ENCODE results near the gene GLRA3.
"Not testable (repeated sequence)": the region's sequence is repeated elsewhere in the genome, so short reads cannot be mapped to it uniquely, and the experiment has no call there.

The GLRA3 gene

DNA sequence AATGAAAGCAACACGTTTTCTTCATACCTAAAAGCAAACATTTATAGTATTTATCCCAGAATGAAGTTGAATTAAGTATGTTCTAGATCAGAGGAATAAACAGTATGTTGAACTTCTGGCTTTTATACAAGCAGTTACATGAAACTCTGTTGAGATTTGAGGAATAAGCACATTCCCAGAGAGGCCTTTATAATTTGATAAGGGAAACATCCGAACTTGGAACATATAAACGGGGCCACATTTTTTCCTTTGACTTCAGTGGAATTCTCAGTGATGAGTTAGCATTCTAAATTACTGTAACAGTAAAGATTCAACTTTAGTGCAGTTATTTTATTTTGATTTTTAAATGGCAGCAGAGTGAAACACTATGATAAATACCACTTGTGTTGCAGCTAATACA, 119.5 kb downstream of the GLRA3 start:
- no peak for DNase-seq

DNA sequence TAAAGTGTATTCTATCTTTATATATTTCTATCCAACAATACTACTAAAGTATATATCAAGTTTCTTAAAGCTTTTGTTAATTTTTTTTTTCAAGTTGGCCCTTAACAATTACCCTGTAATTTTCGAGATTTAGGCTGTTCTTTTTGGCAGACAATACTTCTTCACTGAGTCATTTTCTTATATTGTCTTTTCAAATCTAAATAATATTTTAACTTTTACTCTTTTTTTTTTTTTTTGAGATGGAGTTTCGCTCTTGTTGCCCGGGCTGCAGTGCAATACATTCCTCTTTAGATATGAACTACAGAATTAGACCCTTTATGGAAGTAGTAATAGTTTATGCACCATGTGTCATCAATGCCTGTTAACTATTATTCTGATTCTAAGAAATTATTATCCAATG, 120.7 kb downstream of the GLRA3 start:
- DNase-seq, result no peak

DNA sequence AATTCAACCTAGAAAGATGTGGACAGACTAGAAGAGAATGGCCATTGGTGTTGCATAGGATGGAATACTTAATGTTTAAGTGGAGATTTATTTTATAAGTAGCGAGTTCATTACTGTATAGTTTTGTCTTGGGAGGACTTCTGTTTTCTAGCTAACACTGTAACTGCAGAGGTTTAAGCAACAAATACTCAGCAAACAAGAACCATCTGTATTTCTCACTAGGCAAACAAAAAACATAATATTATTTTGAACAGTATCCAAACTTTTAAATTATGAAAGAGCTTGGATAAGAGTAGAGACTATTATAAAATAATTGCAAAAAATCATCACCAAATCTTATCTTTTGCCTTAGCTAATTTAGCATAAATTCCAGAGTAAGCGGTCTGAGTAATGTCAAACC, 121.1 kb downstream of the GLRA3 start:
- DNase-seq, result no peak

DNA sequence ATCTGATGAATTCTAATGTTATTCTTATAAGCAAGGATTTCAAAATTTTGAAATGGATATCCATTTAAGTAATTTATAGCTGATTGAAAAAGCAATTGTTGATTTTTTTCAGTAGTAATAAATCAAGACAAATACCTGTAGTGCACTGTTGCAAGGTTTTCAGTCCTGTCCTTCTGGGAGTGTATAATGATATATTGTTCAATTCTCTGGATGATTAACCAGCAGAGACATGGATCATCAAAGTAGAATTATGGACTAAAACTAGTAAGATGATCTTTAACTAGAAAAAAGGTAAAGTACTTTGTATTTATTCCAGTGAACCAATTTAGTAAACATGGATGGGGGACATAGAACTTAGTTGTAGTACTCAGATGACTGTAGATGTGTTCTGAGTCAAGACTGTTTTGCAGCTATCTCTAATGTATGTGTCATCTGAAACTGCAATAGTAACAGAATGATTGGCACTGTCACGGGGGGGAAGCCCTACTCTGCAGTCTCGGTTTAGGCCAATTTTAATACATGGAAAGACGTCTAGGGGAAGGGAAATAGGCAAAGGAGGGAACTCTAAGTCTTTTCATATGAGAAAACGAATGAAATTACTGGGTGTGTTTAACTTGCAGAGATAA, 121.9 kb downstream of the GLRA3 start:
- DNase-seq, result no peak

- DNase-seq, result no peak
Measured at GRCh38 chr4:174702979-174703478, 126.0 kb downstream of the GLRA3 start.

- no peak for DNase-seq
Measured at GRCh38 chr4:174699654-174700053, 129.4 kb downstream of the GLRA3 start.

- no peak for DNase-seq
Measured at GRCh38 chr4:174697896-174698295, 131.2 kb downstream of the GLRA3 start.

DNA sequence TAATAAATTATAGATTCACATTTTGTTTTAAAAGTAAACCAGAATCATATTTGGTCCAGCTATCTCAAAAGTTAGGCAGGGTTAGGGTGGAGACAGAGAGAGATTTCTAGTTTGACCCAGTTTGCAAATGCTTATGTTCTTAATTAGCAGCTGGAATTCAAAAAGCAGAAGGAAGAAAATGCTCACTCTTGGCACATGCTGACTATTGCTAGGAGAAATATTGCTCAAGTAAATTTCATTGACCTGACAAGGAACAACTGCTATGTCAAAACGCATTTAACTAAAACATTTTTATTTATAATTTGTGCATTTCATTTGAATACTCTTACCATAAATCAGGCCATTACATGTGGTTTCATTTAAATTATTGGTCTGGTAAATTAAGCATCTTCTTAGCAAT, 131.8 kb downstream of the GLRA3 start:
- DNase-seq, result no peak

DNA sequence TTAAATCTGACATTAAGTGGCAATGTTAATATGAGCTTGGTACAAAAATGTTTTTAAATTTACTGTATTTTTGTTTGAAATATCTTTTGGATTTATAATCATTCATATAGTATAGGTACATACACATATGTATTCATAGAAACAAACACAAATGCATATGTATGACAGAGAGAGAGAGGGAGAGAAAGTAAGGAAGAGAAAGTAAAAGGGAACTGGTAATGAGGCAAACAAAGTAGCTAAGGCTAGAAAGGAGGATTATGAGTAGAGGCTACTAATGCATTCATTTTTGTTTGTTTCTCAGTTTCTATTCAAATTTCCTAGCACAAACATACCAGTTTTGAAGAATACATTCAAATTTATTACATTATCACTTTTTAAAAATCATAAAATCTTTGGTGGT, 132.4 kb downstream of the GLRA3 start:
- DNase-seq, result no peak

DNA sequence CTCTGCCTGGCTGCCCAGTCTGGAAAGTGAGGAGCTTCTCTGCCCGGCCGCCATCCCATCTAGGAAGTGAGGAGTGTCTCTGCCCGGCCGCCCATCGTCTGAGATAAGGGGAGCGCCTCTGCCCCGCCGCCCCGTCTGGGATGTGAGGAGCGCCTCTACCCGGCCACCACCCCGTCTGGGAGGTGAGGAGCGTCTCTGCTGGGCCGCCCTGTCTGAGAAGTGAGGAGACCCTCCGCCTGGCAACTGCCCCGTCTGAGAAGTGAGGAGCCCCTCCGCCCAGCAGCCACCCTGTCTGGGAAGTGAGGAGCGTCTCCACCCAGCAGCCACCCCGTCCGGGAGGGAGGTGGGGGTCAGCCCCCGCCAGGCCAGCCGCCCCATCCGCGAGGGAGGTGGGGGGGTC, 137.2 kb downstream of the GLRA3 start:
- DNase-seq, result not testable (repeated sequence)

- DNase-seq, result no peak
Measured at GRCh38 chr4:174690665-174691064, 138.4 kb downstream of the GLRA3 start.

GRCh38 chr4:174689618-174690017, 139.4 kb downstream of the GLRA3 start:
- DNase-seq, result no peak

DNA sequence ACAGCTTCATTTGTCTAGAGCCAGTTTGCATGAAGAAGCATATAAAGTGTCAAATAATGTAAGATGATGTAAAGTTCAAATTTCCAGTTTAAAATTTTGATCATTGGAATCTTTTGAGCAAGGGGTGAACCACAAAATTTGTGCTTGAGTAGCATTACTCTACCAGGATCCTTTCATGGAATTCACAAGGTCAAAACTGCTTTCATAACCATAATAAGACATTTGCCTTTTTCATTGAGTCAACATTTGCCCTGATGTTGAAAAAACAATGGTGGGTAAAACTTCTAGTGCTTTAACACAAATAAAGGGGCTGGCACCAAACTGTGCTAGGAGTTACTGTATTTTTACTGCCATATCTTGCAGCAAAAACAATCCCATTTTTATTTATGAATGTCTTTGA, 142.2 kb downstream of the GLRA3 start:
- no peak for DNase-seq

DNA sequence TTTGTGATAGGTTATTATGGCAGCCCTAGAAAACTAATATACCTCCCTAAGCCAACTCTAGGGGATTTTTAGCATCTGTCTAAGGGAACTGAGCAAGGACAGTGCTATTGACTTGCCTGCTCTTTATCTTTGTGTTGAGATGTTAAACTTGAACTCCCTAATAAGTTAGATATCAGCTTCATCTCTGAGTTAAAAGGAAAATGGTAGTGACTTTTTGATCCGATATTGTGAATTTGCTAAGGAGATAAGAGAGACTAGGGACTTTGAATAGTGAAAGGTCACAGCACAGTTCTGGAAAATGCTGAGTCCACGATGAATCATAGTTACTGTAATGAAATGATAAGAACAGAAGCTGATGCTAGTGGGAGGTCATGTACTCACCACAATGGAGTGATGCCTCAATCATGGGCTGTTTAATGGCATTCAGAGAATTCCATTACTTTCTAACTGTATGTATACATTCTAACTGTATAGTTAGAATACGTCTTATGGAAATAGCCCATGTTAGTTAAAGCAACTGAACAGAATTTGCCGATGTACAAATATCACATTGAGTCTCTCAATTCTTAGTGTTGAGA, 147.2 kb downstream of the GLRA3 start:
- DNase-seq, result no peak

GRCh38 chr4:174674305-174674840, 154.7 kb downstream of the GLRA3 start:
- DNase-seq, result no peak

GRCh38 chr4:174673865-174674264, 155.2 kb downstream of the GLRA3 start:
- DNase-seq, result no peak

DNA sequence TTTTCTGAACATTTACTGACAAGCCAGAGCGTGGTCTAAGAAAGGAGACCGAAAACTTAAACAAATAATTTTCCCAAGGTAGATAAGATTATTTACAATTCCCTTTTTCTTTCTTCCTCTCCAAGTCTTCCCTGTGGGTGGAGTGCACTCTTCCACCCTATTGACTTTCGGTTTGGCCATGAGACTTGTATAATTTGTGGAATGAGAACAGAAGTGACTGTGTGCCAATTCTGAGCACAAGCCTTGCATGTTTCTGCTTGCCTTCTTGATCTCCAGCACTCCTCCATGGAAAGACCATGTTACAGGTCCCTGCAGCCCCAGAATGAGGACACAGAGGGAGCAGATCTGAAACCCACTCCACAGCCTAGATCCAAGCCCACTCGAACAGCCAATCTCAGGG, 156.8 kb downstream of the GLRA3 start:
- no peak for DNase-seq

DNA sequence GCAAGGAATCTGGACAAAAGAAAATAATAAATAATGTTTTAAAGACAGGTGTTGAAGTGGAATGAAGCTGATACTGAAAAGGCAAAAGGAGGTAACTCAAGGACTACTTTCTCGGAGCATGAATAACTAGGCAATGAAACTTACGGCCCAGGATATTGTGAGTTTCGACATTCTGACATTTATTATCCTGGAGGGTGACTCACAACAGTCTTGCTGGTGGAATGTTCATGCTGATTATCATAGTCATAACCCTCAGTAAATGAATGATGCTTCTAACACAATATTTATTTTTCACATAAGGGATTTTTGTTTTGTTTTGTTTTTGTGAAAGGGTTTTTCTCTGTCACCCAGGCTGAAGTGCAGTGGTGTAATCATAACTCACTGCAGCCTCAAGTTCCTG, 159.8 kb downstream of the GLRA3 start:
- no peak for DNase-seq

DNA sequence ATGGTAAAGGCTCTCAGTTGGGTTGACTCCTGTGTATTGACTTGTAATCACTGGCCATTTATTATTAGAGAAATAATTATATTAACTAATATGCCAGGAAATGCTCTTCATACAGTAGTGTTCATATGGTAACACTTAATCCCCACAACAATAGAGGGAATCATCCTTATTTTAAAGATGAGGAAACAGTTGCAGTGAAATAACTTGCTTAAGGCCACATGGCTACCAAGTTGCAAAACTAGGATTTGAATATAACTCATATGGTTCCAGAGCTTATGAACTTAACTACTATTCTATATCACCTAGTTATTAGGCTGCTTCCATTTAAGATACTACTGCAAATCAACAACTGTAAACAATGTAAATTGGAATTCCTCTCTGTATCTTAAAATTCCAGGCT, 163.2 kb downstream of the GLRA3 start:
- no peak for DNase-seq

DNA sequence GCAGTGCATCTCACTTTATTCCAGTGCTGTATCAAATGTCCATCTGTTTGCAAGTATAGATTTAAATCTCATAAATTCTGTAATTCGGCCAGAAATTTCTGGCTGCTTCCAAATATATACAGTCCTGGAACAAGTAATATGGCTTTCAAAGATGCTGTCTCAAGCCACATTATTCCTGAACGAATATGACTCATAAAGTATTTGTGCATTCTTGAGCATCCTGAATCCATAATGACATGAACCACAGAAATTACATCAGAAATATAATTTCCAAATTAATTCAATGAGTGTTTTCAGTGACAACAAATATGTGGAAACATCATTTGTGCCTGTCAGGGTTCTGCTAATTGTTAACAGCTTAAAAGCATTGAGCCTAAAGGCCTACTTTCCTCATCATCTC, 165.8 kb downstream of the GLRA3 start:
- DNase-seq, result no peak

DNA sequence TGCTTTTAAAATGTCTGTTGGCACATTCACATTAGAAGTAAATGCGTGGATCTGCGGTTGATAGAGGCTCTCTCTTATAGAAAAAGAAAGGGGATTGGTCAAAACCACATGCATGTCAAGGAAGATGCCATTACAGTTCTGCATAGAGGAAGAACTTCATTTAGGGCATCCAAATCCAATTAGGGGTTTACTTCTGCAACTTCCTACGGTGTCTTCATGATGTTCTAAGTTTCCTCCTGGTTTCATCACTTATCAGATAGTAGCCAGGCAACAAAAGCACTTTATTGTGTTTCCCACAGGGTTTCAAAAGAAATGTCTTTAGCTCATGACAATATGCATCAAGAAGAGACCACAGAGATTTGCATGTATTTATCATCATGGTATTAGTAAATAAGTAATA, 170.8 kb downstream of the GLRA3 start:
- DNase-seq, result no peak

GRCh38 chr4:174657472-174657871, 171.6 kb downstream of the GLRA3 start:
- DNase-seq, result no peak

DNA sequence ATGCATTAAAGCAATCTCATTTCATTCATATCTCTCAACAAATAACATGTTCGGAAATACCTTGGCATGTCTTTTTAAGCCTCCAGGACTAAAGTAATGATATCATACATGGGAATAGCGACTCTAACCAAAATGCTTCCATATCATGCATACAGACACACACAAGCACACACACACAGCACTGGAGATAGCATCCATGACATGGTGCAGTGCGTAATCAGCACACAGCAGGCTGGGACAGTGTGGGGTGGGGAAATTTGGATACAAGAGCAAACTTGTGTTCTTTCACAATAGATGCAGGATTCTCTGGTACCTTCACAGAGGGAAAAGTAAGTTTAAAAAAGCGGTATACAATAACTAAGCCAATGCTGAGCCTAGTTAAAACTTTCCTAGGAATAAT, 174.4 kb downstream of the GLRA3 start:
- DNase-seq, result no peak

DNA sequence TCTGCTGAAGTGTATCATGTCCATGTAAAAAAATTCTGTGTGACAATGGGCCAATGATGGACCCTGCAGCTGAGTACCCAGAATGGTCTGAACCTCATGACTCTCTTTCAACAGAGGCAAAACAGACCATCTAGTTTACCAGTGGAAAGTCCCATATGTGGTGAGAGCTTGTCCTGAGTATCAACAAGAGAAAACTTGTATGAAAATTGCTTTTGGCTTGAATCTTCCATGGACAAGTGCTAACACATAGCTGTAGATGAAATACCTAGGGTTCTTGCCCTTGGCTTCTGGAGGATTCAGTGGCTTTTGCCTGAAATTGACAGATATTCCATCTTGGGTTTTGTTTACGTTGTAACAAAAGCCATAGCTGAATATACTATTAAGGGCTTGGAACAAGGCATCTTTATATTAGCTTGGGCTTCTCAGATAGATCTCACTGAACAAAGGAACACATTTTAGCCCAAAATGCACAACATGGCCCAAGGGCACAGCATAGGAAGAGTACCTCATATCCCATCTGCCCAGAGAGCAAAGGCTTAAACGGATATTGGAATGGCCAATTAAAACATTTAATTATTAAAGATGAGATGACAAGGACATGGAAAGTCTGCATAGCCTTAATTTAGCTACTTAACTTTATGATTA, 178.2 kb downstream of the GLRA3 start:
- no peak for DNase-seq

Data from effector CD8-positive, alpha-beta T cell (primary cell).